ENCODE data around the gene SESTD1. TPM values are rescaled to one million over a fixed set of nuclear protein-coding genes. Genes with fewer than 3 reads are reported as not detected.

Gene SESTD1
- total and polyA plus RNA-seq, 2 of the 8 experiments (the other 6 are each of a cell fraction or from before 2014, with no cell fraction given), result 5.2 to 49.6 TPM

DNA sequence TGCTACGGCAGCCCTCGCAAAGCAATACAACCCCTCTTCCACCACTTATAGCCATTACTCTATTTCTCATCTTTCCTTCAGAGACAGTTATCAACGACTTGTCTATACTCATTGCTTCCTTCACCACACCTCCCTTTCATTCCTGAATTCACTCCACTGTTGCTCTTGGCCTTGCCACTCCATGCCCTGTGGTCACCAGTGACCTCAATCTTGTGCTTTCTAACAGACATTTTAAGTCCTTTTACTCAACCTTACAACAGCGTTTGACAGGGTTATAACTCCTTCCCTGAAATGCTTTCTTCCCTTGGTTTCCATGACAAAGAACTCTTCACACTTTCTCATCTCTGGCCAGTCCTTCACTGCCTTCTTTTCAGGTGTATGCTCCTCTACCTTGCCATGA, 124.1 kb downstream of the SESTD1 start (continued):
- TF ChIP-seq BCL11A (IDR thresholded peaks at IDR 0.05; ENCODE audit: low read depth in 2 of 2, low read length in 2 of 2) (no peak), NANOG (IDR thresholded peaks at IDR 0.05; ENCODE audit: insufficient read depth, low read depth, low read length, poor library complexity, severe bottlenecking) (no peak)
- TF ChIP-seq, protein P1, sequence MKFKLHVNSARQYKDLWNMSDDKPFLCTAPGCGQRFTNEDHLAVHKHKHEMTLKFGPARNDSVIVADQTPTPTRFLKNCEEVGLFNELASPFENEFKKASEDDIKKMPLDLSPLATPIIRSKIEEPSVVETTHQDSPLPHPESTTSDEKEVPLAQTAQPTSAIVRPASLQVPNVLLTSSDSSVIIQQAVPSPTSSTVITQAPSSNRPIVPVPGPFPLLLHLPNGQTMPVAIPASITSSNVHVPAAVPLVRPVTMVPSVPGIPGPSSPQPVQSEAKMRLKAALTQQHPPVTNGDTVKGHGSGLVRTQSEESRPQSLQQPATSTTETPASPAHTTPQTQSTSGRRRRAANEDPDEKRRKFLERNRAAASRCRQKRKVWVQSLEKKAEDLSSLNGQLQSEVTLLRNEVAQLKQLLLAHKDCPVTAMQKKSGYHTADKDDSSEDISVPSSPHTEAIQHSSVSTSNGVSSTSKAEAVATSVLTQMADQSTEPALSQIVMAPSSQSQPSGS (IDR thresholded peaks at IDR 0.05; ENCODE audit: low read length), result no peak
